NT2/D1 (cell line): ENCODE data around the gene LIG1.

Source experiments
- SUZ12 ChIP-seq: IDR thresholded peaks from 2 replicates; pipeline ENCODE4 v1.6.1; 2011; ENCODE audit not compliant: insufficient read length, insufficient read depth; ENCODE audit errors: extremely low read depth
- YY1 ChIP-seq: IDR thresholded peaks from 2 replicates; pipeline ENCODE4 v1.6.1; 2011; ENCODE audit not compliant: insufficient read length, insufficient read depth
- ZNF274 ChIP-seq: IDR thresholded peaks from 2 replicates; pipeline ENCODE4 v1.6.1; 2011; ENCODE audit warnings: mild to moderate bottlenecking, low read depth, low read length

- TF ChIP-seq ZNF274 (no peak), YY1 (no peak), SUZ12 (no peak)
Measured at GRCh38 chr19:48194844-48195830, 25.0 kb upstream of the LIG1 start.
